GM04503 (cell line): ENCODE data around the gene CLIC1.

Source experiments
- DNase-seq: peaks from one replicate; pipeline ENCODE4 v3.0.0-alpha.2; 2012; ENCODE audit warnings: low read depth

CLIC1 gene

DNA sequence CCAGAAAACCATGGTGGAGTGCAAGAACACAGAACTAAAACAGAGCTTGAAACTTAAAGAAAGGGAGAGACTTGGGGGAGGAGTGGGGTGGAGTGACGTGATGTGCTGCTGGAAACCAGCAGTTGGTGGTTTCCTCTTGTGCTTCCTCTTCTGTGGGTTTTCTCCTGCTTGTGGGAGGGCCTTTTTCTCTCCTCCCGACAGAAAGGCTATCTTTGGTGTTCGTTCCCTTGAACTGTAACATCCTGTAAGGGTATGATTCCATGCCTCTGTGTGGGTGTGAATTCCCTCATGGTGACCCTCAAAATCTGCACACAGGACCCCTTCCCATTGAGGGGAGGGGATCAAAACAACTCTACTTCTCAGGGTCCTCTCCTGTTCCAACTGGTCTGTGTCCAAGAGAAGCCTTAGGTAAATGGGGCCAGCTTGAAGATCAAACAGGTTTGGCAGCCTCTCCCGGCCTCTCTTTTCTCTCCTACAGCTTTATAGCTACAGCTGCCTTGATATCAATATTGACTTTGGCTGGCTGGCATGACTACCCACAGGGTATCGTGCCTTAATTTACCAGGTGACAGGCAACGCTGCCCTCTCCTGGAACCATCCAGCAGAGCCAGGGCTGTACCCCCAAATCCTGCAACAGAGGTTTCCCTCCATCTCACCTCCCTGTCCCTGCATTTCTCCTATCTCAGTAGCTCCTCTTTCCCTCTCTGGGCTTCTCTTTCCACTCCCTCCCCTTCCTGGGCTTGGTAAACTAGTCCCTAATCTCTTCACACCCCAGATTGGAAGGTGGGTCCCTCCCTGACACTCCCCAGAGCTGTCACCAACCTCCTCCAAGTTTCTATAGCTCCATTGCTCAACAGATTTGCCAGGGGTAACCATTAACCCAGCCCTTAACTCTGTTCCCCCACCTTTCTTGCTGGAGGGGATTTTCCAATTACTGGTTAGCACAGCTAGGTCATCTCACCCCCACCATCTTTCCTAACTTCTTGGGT, 2.0 kb upstream of the CLIC1 start:
- no peak for DNase-seq

DNA sequence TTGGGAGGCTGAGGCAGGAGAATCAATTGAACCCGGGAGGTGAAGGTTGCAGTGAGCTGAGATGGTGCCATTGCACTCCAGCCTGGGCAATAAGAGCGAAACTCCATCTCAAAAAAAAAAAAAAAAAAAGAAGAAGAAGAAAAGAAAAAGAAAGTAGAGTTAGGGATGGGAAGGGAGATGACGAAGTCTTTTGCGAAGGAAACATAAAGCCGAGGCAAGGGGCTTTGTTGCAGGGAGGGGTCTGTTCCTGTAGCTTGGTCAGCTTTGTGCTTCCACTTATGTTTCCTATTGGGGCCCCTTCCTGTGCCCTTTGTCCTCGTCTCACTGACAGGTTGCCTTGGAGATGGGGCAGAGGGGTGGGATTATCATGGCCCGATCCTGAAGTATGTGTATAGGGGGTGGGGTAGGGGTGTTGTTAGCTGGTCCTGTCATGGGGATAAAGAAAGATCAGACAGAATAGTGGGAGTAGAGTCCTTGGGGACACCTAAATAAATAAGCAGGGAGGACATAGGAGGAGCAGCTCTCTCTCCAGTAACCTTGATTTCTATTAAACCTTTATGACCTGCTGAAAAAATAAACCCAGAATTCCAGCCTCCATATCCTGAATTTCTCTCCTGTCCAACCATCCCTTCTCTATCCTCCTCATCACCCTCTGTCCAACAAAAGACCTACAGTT, 1.1 kb upstream of the CLIC1 start:
- no peak for DNase-seq

DNA sequence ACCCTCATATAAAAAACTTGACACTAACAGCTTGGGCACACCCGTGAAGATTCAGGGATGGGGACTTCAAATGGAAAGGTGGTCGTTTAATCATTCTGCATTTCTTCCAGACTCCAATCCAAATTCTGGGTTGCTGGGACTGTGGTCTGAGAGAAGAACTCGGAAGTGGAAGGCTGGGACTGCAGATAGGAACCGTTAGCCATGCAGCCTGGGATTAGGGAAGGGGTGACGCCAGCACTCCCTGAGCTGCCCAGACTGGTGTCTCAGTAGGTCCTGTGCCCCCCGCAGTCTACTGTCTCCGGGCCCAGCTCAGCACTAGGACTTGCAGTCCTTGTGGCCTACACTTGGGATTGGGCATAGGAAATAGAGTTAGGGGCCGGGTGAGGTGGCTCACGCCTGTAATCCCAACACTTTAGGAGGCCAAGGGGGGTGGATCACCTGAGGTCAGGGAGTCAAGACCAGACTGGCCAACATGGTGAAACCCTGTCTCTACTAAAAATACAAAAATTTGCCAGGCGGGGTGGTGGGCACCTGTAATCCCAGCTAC, 511 bp upstream of the CLIC1 start:
- no peak for DNase-seq

DNA sequence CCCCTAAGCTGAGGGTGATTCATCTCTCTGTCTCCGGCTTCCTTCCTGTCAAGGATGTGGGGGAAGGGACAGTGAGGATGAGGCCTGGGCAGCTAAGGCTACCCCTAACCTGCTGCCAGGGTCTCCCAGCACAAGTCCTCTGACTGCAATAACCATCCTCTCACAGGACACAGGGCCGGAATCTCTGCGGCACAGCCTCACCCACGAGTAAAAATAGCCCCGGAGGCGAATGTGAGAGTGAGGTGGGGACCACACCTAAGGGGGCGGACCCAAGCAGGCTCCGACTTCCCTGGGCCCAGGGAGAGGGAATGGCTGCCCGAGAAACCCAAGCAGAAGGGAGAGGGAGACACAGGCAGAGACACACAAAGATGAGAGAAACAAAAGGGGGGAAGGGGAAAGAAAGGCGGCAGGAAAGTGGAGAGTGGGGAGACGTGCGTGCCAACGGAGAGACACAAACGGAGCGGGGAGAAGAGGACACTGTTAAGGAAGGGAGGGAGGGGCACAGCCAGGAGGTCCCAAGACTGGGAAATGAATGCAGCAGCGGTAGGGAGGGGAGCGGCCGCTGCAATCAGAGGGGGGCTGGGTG, 1.4 kb downstream of the CLIC1 start:
- no peak for DNase-seq

DNA sequence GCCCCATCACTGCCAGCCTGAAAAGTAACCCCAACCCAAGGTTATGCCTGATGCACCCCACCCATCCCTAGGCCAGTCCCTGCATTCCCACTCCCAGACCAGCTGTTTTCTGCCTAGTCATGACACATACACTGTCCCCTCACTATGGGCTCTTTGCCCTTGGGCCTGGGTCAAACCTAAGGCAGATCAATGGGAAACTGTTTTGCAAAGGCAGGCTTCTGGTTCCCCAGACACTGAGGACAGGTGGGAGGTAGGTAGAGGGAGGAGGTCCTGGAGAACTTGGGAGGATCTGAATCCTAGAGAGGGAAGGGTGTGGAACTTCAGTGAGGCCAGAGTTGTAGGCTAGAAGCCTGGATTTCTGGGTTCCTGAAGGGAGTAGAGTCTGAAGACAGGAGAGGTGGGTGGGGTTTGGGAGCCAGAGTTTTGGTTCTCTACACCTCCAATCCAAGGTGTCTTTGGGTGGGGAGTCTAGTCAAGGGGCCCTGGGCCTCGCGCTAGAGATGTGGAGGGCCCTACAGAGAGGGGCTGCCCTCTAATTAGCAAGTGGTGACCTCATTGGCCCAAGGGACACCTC, 2.0 kb downstream of the CLIC1 start:
- DNase-seq = no peak

DNA sequence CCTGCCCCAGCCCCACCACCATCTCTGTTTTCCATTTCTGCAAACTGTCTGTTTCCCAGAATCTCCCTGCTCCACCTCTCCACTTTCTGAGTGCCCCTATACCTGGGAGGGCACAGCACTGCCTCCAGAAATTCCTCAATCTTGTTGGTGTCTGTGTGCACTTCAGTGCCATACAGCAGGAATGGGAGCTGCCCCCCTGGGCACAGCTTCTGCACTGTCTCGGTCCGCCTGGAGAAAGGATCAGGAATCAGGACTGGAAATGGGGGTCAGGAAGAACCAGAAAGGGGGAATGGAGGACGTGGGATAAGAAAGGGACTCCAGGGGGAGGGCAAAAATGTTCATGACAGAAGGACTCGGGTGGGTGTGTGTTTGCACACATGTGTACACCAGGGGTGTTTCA, 2.6 kb downstream of the CLIC1 start:
- DNase-seq = no peak

DNA sequence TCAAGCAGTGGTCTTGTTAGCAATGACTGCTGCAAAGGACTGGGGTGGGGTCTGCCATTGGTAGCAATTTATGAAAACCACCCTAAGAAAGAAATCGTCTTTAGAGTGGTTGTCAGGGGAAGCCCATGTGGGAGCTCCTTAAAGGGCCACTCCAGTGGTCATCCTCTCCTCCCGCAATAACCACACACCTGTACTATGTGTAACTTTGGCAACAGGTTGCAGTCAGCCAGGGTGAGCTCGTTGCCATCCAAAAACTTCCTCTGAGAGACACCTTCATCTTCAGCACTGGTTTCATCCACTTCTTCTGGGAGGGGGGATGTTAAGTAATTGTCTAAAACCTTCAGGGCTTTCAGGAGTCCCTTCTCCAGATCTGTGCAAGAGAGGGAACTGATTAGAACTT, 4.3 kb downstream of the CLIC1 start:
- DNase-seq = no peak

DNA sequence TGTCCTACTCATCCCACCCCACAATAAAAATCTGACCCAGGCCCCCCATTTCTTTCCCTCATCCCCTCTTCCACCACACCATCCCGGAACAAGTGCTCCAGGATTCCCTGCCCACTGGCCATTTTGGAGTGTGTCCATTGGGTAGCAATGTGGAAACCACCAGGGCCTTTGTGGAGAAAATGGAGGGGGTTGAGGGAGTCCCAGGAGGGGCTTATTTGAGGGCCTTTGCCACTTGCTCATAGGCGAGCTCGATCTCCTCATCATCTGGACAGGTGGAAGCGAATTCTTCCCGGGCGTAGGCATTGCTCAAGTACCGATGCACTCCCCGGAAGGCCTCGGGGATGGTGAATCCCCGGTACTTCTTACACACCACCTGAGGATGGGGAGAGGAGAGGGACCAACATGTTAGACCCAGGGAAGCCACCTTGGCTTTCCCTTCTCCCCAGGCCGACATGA, 5.7 kb downstream of the CLIC1 start:
- no peak for DNase-seq

DNA sequence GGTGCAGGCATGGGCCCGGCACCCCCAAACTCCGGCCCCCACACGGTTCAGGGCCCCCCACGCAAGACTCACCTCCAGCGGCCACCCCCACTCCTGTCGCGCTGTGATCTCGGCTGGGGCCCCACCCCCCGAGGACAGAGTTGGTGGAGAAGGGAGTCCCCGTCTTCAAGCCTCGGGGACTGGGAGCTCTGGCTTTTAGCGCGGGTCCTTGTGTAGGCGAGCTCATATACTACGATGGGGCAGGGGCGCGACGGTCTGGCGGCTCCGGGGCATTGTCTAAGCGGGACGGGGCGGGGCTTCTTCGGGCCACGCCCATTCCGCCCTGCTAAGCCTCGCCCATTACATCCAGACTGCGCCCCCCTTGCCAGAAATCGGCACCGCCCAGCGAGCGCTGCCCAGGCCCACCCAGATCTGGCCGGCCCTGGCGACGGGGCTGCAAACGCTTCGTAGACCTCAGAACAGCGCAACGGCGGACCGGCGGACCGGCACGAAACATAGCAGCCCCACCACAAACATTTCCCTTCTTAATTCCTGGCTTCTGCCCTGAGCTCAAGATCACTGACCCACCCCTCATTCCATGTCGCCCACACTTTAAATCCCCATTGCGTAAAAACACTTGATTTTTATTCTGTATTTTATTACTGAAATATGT, 6.2 kb downstream of the CLIC1 start:
- DNase-seq = no peak

DNA sequence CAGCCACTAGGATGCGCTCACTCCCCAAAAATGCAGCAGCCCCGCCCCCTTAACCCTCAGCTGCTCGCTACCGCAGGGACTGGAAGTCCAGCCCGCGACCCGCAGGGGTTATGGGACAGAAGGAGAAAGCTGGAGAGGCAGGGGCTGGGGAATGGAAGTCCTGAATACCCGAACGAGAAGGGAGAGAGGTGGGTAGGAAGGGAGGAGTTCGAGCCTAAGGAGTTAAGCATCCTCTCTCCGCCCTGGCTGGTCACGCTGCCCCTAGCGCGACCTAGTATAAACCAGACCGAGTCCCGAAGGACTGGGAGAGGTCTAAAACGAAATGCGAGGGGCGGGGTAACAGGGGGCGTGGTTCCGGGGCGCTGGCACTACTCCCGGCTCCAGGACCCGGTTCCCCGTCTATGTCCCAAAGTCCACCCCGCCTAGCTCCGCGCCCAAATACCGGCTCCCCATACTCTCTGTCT, 6.8 kb downstream of the CLIC1 start:
- peak; percentile 74 for DNase-seq

DNA sequence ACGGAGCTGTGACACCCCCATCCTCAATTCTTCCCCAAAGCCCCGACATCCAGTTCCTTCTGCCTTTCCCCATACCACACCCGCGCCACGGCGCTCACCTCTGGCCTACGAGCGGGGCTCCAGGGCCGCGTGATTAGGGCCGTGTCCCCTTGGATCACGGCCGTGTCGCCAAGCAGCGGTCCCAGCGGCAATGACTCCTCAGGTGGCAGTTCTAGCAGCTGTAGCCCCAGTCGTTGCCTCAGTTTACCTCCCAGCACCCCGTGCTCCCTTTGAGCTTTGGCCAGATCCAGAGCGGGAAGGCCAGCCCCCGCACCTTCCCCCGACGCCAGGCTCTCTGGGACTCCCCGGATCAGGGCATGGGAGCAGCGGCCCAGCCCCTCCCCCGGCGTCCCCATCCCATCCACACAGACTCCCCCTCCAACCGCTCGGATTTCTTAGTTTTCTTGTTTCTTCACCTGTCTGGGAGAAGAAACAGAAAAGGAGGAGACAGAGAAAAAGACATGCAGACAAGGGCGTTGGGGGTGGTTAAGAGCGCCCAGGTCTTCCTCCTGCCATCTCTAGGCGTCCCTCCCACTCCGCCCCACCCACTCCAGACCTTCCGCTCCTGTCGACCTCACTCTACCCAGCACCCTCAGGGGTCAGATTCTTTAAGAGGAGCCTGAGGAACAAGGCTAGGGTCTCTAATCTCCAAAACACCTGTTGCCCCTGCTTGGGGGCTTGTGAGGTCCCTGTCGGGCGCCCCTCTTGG, 7.4 kb downstream of the CLIC1 start, which contains the start of gene DDAH2:
Gene DDAH2 (minus strand): TSS at position 533 of the 748 bp plus-strand sequence. CDS start 138 bp downstream, at position 395.
- DNase-seq = no peak

DNA sequence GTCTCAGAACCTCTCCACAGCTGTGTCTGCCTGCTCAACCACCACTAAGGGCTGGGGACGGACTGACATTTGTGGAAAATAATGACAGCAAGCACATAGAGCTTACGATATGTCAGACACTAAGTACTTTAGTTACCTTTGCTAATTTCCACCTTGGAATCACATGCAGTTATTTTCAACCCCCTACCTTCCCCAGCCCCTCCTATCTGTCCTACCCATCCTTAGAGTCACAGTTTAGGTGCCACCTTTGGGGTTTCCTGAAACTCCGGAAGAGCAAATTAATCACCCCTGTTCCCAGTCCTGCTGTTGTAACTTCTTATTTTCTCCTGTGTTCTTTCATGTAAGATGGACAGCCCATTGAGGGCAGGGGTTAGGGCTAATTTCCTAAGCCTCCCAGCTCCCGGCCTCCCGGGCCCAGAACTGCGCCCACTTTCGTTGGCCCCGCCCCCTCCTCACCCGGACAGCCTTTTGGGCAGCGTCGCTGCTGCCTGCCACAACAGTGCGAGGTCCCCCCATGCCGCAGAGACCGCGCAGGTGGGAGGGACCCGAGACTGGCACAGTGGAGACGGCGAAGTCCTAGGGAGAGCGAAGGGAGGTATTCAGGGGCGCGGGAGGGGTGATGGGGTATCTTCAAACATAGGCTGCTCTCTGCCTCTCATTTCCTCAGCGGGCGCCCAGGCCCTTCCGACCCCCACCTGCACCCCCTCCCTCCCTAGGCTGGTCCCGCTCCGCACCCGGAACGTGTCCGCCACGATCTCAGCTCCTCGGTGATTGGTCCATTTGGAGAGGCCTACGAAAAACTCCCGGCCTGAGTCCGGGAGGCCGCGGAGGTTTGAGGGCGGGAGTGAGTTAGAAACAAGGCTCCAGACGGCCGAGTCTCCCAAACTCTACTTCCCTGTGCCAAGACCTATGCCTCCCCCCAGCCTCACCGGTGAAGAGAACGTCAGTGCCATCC, 8.3 kb downstream of the CLIC1 start:
- no peak for DNase-seq

DNA sequence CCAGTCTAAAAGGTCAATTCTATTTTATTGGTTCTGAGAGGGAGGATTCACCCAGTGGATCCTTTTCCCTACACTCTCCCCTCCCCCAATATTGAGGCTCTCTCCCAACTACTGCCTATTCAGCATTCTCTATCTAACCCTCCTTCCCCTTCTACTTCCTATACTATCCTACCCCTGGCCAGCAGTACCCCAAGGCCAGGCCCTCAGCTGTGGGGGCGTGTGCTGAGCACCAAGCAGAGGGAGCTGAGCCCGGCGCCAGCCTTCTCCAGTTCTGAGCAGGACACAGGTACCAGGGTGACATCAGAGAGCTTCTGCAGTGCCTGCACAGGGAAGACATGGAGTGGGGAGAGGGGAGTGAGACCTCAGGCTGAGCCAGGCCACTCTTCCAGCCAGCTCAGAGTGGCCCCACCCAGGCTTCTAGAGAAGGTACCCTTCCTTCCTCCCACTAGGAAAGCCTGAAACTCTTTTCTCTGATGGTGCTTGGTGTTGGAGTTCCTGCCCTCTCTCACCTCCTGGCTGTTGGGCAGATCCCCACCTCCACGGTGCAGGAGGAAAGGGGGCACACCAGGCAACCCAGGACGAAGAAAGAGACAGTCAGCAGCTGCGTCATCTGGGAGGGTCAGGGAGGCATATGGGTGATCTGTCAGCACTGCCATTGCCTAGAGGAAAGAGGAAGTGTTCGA, 9.2 kb downstream of the CLIC1 start:
- no peak for DNase-seq

DNA sequence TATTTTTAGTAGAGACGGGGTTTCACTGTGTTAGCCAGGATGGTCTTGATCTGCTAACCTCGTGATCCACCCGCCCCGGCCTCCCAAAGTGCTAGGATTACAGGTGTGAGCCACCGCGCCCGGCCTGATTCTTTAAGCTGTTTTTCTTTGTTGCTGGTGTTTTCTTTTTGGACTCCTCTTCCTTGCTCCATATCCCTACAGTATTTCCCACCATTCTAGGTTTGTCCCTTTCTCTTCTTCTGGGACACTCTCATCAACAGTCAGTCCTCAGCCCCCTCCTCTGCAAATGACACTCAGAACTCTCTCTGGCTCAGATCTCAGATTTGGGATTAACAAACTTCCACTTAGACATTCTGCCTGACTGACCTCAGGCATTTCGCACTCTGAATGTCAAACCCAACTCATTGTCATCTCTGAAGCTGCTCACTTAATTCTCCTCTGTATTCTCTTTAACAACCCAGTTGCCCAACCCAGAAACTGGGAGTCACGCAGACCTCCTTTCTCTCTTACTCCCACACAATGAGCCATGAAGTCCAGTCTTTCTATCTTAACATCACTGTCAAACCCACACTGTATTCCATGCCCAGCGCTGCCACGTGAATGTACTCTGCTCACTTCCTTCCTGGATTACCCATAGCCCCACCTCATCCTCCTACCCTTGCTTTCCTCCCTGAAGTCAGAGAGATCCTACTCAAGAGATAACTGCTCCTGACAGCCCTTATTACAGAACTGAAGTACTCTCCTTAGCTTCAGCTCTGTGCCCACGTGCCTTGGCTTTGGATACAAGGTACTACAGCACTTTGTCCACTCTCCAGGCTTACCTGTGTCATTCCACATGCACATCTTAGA, 10.6 kb downstream of the CLIC1 start:
- DNase-seq = no peak

DNA sequence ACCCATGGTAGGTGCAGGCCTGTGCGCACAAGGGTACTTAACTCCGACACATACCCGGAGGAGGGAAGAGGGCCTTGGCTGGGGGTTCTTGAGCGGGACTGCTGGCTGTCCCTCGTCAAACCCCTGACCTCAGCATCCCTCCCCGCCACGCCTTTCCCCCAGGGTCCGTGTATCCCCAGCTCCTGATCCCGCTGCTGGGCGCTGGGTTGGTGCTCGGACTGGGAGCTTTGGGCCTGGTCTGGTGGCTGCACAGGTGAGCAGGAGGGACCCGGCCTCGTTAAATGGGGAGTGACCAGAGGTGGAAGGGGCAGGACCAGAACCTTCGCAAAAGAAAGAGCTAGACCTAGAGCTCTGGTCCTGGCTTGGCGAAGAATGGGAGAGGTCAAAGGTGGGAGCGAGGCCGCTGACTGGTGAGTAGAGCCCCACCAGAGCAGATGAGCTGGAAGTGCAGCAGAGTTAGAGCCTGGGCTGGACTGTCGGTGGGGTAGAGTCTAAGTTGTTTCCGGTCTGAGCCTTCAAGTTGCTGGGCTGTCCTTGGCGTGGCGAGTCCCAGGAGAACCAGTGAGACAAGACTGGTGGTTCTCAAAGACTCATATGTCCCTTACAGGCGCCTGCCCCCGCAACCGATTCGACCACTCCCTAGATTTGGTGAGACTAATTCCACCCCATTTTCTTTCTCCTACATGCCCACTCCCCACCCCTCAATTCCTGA, 12.2 kb downstream of the CLIC1 start:
- no peak for DNase-seq

DNA sequence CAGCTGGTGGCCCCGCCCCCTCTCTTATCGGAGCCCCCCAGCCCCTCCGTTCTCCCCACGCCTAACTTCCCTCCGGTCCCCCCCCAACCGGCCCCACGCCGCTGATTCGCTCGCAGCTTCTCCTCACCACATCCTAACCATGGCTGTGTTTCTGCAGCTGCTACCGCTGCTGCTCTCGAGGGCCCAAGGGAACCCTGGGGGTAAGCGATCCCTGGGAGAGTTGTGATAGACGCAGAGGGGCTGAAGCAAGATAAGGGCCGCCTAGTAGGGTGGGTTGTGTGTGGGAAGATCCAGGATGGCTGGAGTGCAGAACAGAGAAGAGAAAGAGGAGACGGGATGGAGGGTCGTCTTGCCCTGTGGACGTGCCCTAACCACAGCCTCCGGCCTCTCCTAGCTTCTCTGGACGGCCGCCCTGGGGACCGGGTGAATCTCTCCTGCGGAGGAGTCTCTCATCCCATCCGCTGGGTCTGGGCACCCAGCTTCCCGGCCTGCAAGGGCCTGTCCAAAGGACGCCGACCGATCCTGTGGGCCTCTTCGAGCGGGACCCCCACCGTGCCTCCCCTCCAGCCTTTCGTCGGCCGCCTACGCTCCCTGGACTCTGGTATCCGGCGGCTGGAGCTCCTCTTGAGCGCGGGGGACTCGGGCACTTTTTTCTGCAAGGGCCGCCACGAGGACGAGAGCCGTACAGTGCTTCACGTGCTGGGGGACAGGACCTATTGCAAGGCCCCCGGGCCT, 12.9 kb downstream of the CLIC1 start, which contains the start of gene MPIG6B:
Gene MPIG6B (plus strand): TSS at position 129 of the 735 bp plus-strand sequence. CDS start 11 bp downstream, at position 140.
- no peak for DNase-seq
